OCI-LY7 (cell line): ENCODE measurements around the gene ATXN7L3. TPM values are rescaled to one million over a fixed set of nuclear protein-coding genes. Genes with fewer than 3 reads are reported as not detected.

Experiments
- BruUV-seq: library from RNA; stranded (reverse); fragments of 400-500 nt; replicated peaks from 2 replicates; lab custom pipeline; 2021; lab: Mats Ljungman, UMichigan
- CTCF ChIA-PET: fragments of 300-600 bp; sonication (Branson Sonifier 250); formaldehyde crosslinking; loops from one replicate; lab custom pipeline; 2022; ENCODE audit warnings: antibody characterized with exemption; ENCODE audit not compliant: unreplicated experiment; lab: Charles Lee
- POLR2A ChIA-PET: fragments of 300-600 bp; sonication (Branson Sonifier 250); formaldehyde crosslinking; loops from one replicate; lab custom pipeline; 2022; ENCODE audit warnings: antibody characterized with exemption; lab: Charles Lee
- DNase-seq: peaks from one replicate; pipeline ENCODE4 v3.0.0-alpha.2; 2015; ENCODE audit warnings: low spot score
- H2AFZ ChIP-seq: fragments of 200-600 bp; sonication (generic), shearing (Covaris generic); 2 replicates; pipeline ENCODE4 v1.6.1; 2014; ENCODE audit warnings: mild to moderate bottlenecking, antibody characterized with exemption, low read length, moderate library complexity
- H3K27ac ChIP-seq: fragments of 200-600 bp; sonication (generic); 2 replicates; pipeline ENCODE4 v1.5.1; 2014; ENCODE audit warnings: mixed run types, low read depth, mild to moderate bottlenecking, moderate library complexity, low read length, inconsistent platforms; ENCODE audit not compliant: poor library complexity, severe bottlenecking
- H3K36me3 ChIP-seq: fragments of 200-600 bp; sonication (generic); 2 replicates; pipeline ENCODE4 v1.6.1; 2014; ENCODE audit warnings: mild to moderate bottlenecking, antibody characterized with exemption, low read length, moderate library complexity, mixed read lengths; ENCODE audit not compliant: insufficient read depth
- H3K4me1 ChIP-seq: fragments of 200-600 bp; sonication (generic); 2 replicates; pipeline ENCODE4 v1.5.1; 2014; ENCODE audit warnings: mild to moderate bottlenecking, low read length; ENCODE audit not compliant: insufficient read depth, poor library complexity, severe bottlenecking
- H3K4me2 ChIP-seq: fragments of 200-600 bp; sonication (generic); 2 replicates; pipeline ENCODE4 v1.6.1; 2014; ENCODE audit warnings: mild to moderate bottlenecking, low read length
- H3K4me3 ChIP-seq: fragments of 200-600 bp; sonication (generic); 2 replicates; pipeline ENCODE4 v1.5.1; 2014; ENCODE audit warnings: mild to moderate bottlenecking, low read depth, low read length; ENCODE audit not compliant: poor library complexity, severe bottlenecking
- H3K79me2 ChIP-seq: fragments of 200-600 bp; sonication (generic); 2 replicates; pipeline ENCODE4 v1.6.1; 2016; ENCODE audit warnings: low read depth, mild to moderate bottlenecking, low read length, moderate library complexity, mixed read lengths; ENCODE audit not compliant: insufficient read depth
- H3K9me2 ChIP-seq: fragments of 200-600 bp; sonication (generic); 2 replicates; pipeline ENCODE4 v1.6.1; 2016; ENCODE audit warnings: mild to moderate bottlenecking, low read length, mixed read lengths; ENCODE audit not compliant: insufficient read depth
- H3K9me3 ChIP-seq: fragments of 200-600 bp; sonication (generic); 2 replicates; pipeline ENCODE4 v1.6.1; 2014; ENCODE audit warnings: mild to moderate bottlenecking, mixed run types, low read length, mixed read lengths
- H4K20me1 ChIP-seq: fragments of 200-600 bp; sonication (generic); 2 replicates; pipeline ENCODE4 v1.6.1; 2014; ENCODE audit warnings: mild to moderate bottlenecking, antibody characterized with exemption, low read length, moderate library complexity, mixed read lengths; ENCODE audit not compliant: insufficient read depth
- EZH2phosphoT487 ChIP-seq: fragments of 200-600 bp; sonication (generic); IDR thresholded peaks from 2 replicates; pipeline ENCODE4 v1.6.1; 2018; ENCODE audit warnings: low read depth, borderline replicate concordance, mild to moderate bottlenecking, mixed run types, antibody characterized with exemption, low read length, moderate library complexity, mixed read lengths
- intact Hi-C: fragments of 100-400 bp; cut with micrococcal nuclease; formaldehyde crosslinking; loops from one replicate; pipeline ENCODE4 v1.10.0; 2022; ENCODE audit not compliant: unreplicated experiment
- total RNA-seq, 2 experiments: library from RNA; depleted of rRNA in 1 of 2; stranded (reverse); fragments of >200 nt in 1 of 2; shearing (Covaris generic) in 1 of 2; gene quantifications; 2 replicates each; pipeline ENCODE4 v1.2.3, GENCODE V29; 2014 to 2022
- TF ChIP-seq, protein P1 (sequence below): fragments of 200-600 bp; sonication (generic); conservative IDR thresholded peaks from 2 replicates; pipeline ENCODE4 v1.5.1; 2014; ENCODE audit warnings: mild to moderate bottlenecking, antibody characterized with exemption, low read length, moderate library complexity, mixed read lengths

The ATXN7L3 gene
- total RNA-seq, 2 experiments from 2014 or later = 57.7 to 106 TPM

DNA sequence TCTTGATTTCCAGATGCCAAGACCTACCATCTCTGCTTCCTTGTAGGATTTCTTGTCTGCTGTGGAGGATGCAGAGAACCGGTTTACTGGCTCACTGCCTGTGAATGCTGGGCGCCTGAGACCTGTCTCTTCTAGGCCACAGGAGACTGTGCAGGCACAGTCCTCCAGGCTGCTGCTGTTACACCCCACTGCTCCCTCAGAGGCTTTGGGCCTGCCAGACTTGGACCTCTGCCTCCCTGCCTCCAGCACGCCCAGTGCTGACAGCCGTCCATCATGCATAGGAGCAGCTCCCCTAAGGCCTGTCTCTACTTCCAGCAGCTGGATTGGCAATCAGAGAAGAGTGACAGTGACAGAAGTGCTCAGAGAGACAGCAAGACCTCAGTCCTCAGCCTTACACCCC, 51.9 kb downstream of the ATXN7L3 start:
- Histone ChIP-seq H3K4me1 (peaks cover 4% of the 10 kb centered on the region), H3K79me2 (peaks cover 24% of the 10 kb centered on the region; the same call in 1 of the 2 replicates), H4K20me1 (no peaks in the 10 kb centered on the region), H3K4me2 (no peak overlapping the region), H3K27ac (no peak overlapping the region), H3K9me3 (no peaks in the 10 kb centered on the region), H2AFZ (no peak overlapping the region), H3K4me3 (no peak overlapping the region), H3K9me2 (no peaks in the 10 kb centered on the region), H3K36me3 (peaks cover 73% of the 10 kb centered on the region)
- DNase-seq = no peak
- BruUV-seq = no TSS peak
- POLR2A ChIA-PET = interaction anchor here (0.6 kb wide), 1 partner anchor 43 kb away, joined by 3 read pairs; no protein-coding TSS in a partner anchor
- TF ChIP-seq EZH2phosphoT487 = no peak
- TF ChIP-seq, protein P1, sequence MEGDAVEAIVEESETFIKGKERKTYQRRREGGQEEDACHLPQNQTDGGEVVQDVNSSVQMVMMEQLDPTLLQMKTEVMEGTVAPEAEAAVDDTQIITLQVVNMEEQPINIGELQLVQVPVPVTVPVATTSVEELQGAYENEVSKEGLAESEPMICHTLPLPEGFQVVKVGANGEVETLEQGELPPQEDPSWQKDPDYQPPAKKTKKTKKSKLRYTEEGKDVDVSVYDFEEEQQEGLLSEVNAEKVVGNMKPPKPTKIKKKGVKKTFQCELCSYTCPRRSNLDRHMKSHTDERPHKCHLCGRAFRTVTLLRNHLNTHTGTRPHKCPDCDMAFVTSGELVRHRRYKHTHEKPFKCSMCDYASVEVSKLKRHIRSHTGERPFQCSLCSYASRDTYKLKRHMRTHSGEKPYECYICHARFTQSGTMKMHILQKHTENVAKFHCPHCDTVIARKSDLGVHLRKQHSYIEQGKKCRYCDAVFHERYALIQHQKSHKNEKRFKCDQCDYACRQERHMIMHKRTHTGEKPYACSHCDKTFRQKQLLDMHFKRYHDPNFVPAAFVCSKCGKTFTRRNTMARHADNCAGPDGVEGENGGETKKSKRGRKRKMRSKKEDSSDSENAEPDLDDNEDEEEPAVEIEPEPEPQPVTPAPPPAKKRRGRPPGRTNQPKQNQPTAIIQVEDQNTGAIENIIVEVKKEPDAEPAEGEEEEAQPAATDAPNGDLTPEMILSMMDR = no peak
- intact Hi-C loops = no loop called here
- CTCF ChIA-PET = no interaction called here

DNA sequence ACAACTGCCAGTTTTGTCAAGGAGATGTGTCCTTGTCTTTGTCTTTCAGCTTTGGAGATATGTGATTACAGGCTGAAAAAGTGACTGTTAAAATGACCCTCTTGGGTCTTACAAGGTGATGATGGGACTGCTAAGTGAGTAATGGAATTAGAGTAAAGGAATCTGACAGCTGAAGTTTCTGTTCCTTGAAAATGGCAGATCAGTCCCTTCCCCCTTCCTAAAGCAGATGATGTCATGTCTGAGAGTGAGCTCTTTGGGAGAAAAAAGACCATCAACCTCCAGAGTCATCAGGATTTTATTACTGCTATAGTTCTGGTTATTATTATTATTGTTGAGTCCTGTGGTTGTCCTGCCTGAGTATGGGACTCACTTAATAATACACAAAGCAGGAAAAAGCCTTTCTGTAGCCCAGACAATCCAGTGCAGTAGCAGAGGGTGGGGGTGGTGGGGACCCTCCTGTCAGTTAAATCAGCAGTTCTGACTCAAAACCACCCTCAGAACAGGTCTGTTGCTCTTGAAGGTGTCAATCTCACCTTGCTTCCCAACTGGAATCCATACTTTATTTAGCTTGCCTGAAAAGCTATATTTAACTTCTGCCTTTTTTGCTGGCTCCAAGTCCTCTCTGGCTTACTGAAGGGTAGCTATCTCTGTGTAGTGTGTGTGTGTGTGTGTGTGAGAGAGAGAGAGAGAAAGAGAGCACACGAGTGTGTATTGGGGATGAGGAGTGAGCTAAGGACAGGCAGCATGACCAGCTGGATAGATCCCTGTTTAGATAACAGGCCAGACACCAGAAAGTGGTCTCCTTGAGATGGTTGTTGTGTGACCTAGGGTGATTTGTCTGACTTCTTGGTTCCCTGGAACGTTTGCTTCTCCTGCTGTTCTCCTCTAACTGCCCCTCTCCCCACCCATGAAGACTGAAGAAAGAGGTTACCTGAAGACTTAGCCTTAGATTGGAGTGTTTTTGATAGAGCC, 53.0 kb downstream of the ATXN7L3 start:
- CTCF ChIA-PET = no interaction called here
- BruUV-seq = no TSS peak
- Histone ChIP-seq H2AFZ (no peak overlapping the region), H3K9me3 (no peaks in the 10 kb centered on the region), H3K4me2 (no peak overlapping the region), H3K36me3 (peaks cover 65% of the 10 kb centered on the region), H3K27ac (no peak overlapping the region), H3K79me2 (peaks cover 33% of the 10 kb centered on the region; the same call in 1 of the 2 replicates), H3K4me1 (peaks cover 6% of the 10 kb centered on the region), H3K4me3 (no peak overlapping the region), H3K9me2 (no peaks in the 10 kb centered on the region), H4K20me1 (no peaks in the 10 kb centered on the region)
- TF ChIP-seq, protein P1 = no peak
- no peak for TF ChIP-seq EZH2phosphoT487
- no peak for DNase-seq
- POLR2A ChIA-PET = no interaction called here
- intact Hi-C loops = no loop called here
